Measurements from ENCODE around the gene ZNF184. TPM values are rescaled to one million over a fixed set of nuclear protein-coding genes. Genes with fewer than 3 reads are reported as not detected.

The ZNF184 gene
- total and polyA plus RNA-seq, 9 of the 15 experiments (the other 6 are each of a cell fraction or from before 2014, with no cell fraction given), result 7.6 to 22.2 (median 12.8) TPM

GRCh38 chr6:27477318-27478013 is 4.6 kb upstream of the ZNF184 start (continued):
- TF ChIP-seq LCOR (CRISPR knock-in tag; IDR thresholded peaks at IDR 0.05) (no peak), ZNF507 (tag; conservative IDR thresholded peaks at IDR 0.05) (no peak), ATF1 (CRISPR knock-in tag; IDR thresholded peaks at IDR 0.05) (no peak), ATF1 (tag; IDR thresholded peaks at IDR 0.05) (no peak), ELK1 (CRISPR knock-in tag; IDR thresholded peaks at IDR 0.05) (no peak), MCM7 (IDR thresholded peaks at IDR 0.05) (no peak), PKNOX1 (IDR thresholded peaks at IDR 0.05) (peak; percentile 7; the same call in 1 of the 2 replicates), MNT (conservative IDR thresholded peaks at IDR 0.05) (no peak), USF2 (CRISPR knock-in tag; IDR thresholded peaks at IDR 0.05) (no peak), TRIM25 (IDR thresholded peaks at IDR 0.05; ENCODE audit: borderline replicate concordance) (0 out of 2 replicates have a peak, but pooled peaks have one; percentile 21), RAD51 (IDR thresholded peaks at IDR 0.05; ENCODE audit: borderline replicate concordance, low read depth) (no peak), SPI1 (IDR thresholded peaks at IDR 0.05; ENCODE audit: borderline replicate concordance, low read depth, low read length) (0 out of 2 replicates have a peak, but pooled peaks have one; percentile 16), ZNF282 (CRISPR knock-in tag; IDR thresholded peaks at IDR 0.05) (no peak), ZNF277 (CRISPR knock-in tag; IDR thresholded peaks at IDR 0.05; ENCODE audit: borderline replicate concordance) (no peak), ZZZ3 (IDR thresholded peaks at IDR 0.05) (no peak), ZNF780A (CRISPR knock-in tag; IDR thresholded peaks at IDR 0.05) (no peak), TRIM24 (IDR thresholded peaks at IDR 0.05) (no peak), NCOA4 (IDR thresholded peaks at IDR 0.05; ENCODE audit: partially characterized antibody) (peak; percentile 64)

All from K562 (cell line).